SU-DHL-6 (cell line): ENCODE measurements around the gene CADM4.

Experiments used
- H2AFZ ChIP-seq: fragments of 200-600 bp; sonication (generic); 2 replicates; pipeline ENCODE4 v1.6.1; 2014; ENCODE audit warnings: low read depth, mild to moderate bottlenecking, moderate library complexity, mixed read lengths, antibody characterized with exemption, low read length; ENCODE audit not compliant: severe bottlenecking
- H3F3A ChIP-seq: fragments of 200-600 bp; shearing (Covaris generic); 2 replicates; pipeline ENCODE4 v1.6.0; 2016; ENCODE audit warnings: antibody characterized with exemption, mild to moderate bottlenecking; ENCODE audit not compliant: insufficient read depth
- H3K27ac ChIP-seq: fragments of 200-600 bp; sonication (generic); 2 replicates; pipeline ENCODE4 v1.5.1; 2016; ENCODE audit warnings: low read depth, mild to moderate bottlenecking, low read length, moderate library complexity, mixed read lengths
- H3K27me3 ChIP-seq: fragments of 200-600 bp; sonication (generic), shearing (Covaris generic); 2 replicates; pipeline ENCODE4 v1.6.0; 2014; ENCODE audit warnings: mild to moderate bottlenecking, low read length
- H3K36me3 ChIP-seq: fragments of 200-600 bp; sonication (generic); 2 replicates; pipeline ENCODE4 v1.6.1; 2014; ENCODE audit warnings: mild to moderate bottlenecking, low read length, mixed read lengths
- H3K4me2 ChIP-seq: fragments of 300-600, 200-600 bp; shearing (Covaris generic), sonication (generic); 2 replicates; pipeline ENCODE4 v1.6.0; 2014; ENCODE audit warnings: low read length, low read depth, mild to moderate bottlenecking; ENCODE audit not compliant: poor library complexity, severe bottlenecking
- H3K4me3 ChIP-seq: fragments of 200-600 bp; sonication (generic); 2 replicates; pipeline ENCODE4 v1.5.1; 2014; ENCODE audit warnings: antibody characterized with exemption, low read length, mild to moderate bottlenecking, mixed read lengths; ENCODE audit not compliant: insufficient read depth, poor library complexity, severe bottlenecking
- H3K79me2 ChIP-seq: fragments of 200-600 bp; sonication (generic); 2 replicates; pipeline ENCODE4 v1.6.1; 2014; ENCODE audit warnings: mild to moderate bottlenecking, low read length, moderate library complexity; ENCODE audit not compliant: insufficient read depth
- H3K9ac ChIP-seq: fragments of 200-600 bp; sonication (generic); 2 replicates; pipeline ENCODE4 v1.7.0; 2014; ENCODE audit warnings: mild to moderate bottlenecking, low read length
- H3K9me2 ChIP-seq: fragments of 200-600 bp; sonication (generic); replicated peaks from 2 replicates; pipeline ENCODE4 v1.6.1; 2014; ENCODE audit warnings: low read length; ENCODE audit not compliant: insufficient read depth
- H3K9me3 ChIP-seq: fragments of 200-600 bp; sonication (generic); 2 replicates; pipeline ENCODE4 v1.6.1; 2014; ENCODE audit warnings: low read length, mixed read lengths; ENCODE audit not compliant: insufficient read depth
- H4K20me1 ChIP-seq: fragments of 200-600 bp; sonication (generic); 2 replicates; pipeline ENCODE4 v1.6.1; 2014; ENCODE audit warnings: low read depth, mild to moderate bottlenecking, antibody characterized with exemption, low read length, moderate library complexity, mixed read lengths
- EZH2phosphoT487 ChIP-seq: fragments of 200-600 bp; sonication (generic), shearing (Covaris generic); conservative IDR thresholded peaks from 2 replicates; pipeline ENCODE4 v1.6.1; 2018; ENCODE audit warnings: mild to moderate bottlenecking, antibody characterized with exemption, low read length, moderate library complexity, mixed read lengths
- TF ChIP-seq, protein P1 (sequence below): fragments of 200-600 bp; sonication (generic); IDR thresholded peaks from one replicate; pipeline ENCODE4 v1.5.1; 2017; ENCODE audit warnings: antibody characterized with exemption, mild to moderate bottlenecking, low read length, moderate library complexity; ENCODE audit not compliant: insufficient read depth, poor library complexity, severe bottlenecking

The CADM4 gene

DNA sequence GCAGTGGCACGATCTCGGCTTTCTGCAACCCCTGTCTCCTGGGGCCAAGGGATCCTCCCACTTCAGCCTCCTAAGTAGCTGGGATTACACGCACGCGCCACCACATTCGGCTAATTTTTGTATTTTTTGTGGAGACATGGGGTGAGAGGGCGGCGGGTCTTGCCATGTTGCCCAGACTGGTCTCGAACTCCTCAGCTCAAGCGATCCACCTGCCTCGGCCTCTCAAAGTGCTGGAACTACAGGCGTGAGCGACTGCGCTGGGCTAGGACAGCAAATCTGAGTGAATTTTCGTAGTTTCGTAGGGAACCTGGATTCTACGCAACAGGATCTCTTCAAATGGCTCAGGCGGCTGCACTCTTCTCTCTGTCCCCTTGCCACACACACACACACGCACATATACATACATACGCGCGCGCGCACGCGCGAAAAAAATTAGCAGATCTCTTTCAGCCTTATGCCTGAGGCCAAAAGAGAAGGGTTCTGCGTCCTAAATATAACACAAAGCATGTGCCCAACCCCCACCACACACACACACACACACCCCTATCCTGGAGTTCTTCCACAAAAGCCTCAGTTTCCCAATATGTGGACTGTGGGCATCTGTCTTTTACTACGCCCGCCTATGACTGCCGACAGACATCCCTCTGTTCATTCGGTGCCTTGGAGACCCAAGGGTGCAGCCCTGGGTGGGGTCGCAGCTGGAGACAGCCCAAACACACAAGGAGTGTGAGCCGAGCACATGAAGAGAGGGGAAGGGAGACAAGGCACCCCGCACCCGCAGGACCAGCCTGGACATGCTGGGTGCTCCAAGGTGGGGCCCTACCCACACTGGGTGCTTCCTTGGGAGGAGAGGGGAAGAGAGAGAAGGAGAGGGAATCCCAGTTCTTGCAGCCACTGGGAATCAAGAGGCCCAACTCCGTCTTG lies 63.4 kb downstream of the CADM4 start:
- Histone ChIP-seq H3K36me3 (no peaks in the 10 kb centered on the region), H3K9ac (peak overlapping the region; percentile 37; the same call in 1 of the 2 replicates), H2AFZ (peak overlapping the region; percentile 83), H3K4me3 (peak overlapping the region; percentile 44), H3K9me2 (no peaks in the 10 kb centered on the region), H3K27ac (no peak overlapping the region), H4K20me1 (no peaks in the 10 kb centered on the region), H3K79me2 (peaks cover 8% of the 10 kb centered on the region; the same call in 1 of the 2 replicates), H3F3A (no peaks in the 10 kb centered on the region), H3K9me3 (no peaks in the 10 kb centered on the region), H3K27me3 (no peaks in the 10 kb centered on the region), H3K4me2 (peak overlapping the region; percentile 58)
- TF ChIP-seq, protein P1, sequence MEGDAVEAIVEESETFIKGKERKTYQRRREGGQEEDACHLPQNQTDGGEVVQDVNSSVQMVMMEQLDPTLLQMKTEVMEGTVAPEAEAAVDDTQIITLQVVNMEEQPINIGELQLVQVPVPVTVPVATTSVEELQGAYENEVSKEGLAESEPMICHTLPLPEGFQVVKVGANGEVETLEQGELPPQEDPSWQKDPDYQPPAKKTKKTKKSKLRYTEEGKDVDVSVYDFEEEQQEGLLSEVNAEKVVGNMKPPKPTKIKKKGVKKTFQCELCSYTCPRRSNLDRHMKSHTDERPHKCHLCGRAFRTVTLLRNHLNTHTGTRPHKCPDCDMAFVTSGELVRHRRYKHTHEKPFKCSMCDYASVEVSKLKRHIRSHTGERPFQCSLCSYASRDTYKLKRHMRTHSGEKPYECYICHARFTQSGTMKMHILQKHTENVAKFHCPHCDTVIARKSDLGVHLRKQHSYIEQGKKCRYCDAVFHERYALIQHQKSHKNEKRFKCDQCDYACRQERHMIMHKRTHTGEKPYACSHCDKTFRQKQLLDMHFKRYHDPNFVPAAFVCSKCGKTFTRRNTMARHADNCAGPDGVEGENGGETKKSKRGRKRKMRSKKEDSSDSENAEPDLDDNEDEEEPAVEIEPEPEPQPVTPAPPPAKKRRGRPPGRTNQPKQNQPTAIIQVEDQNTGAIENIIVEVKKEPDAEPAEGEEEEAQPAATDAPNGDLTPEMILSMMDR: no peak
- TF ChIP-seq EZH2phosphoT487: no peak

DNA sequence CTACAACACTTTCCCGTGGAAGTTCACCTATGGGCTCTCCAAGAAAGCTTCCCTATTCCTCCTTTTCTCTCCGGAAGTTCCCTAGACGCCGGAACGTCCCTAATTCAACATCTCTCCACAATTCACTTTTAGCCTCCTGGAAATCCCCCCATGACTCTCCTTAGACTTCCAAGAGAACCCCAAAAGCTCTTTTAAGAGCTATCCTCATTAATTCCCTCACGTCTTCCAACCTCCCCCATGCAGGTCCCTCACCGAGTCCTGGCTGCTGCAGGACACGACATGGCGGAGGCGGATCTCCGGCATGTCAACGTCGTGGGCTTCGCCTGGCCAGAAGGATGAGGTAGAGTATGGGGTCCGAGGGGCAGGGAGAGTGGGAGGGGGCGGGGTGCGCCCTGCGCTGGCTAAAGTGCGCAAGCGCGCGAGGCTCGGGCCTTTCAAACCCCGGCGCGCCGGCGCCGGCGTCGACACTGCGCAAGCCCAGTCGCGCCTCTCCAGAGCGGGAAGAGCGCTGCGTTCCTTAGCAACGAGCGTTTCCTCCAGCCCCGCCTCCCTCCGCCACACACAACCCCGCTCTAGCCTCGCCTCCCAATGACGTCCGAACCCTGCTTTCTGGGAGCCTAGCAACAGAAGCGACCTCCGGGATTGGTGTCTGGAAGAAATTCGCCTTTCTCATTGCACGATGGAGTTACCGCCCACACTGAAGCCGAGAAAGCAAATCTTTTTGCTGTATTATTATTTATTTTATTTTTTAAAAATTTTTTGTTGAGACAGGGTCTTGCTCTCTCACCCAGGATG lies 64.3 kb downstream of the CADM4 start, which contains the start of the genes PINLYP and XRCC1:
TSS of gene PINLYP (plus strand) at position 646 of the 795 bp plus-strand sequence. CDS start 1,391 bp downstream, outside the sequence.
TSS of gene XRCC1 (minus strand) at position 372 of the 795 bp plus-strand sequence. CDS start at position 303, 69 bp downstream.
- Histone ChIP-seq H2AFZ (peak within 1 kb of the TSS; percentile 83), H3K9ac (peak within 1 kb of the TSS; percentile 96), H3K27me3 (no peaks in the 10 kb centered on the region), H3K4me3 (peak within 1 kb of the TSS; percentile 98), H4K20me1 (no peaks in the 10 kb centered on the region), H3K36me3 (no peaks in the 10 kb centered on the region), H3K9me2 (no peaks in the 10 kb centered on the region), H3K79me2 (peaks cover 8% of the 10 kb centered on the region; the same call in 1 of the 2 replicates), H3K4me2 (peak within 1 kb of the TSS; percentile 80), H3K9me3 (no peaks in the 10 kb centered on the region), H3F3A (no peaks in the 10 kb centered on the region), H3K27ac (peak within 1 kb of the TSS; percentile 29; the same call in 1 of the 2 replicates)
- no peak for TF ChIP-seq EZH2phosphoT487
- TF ChIP-seq, protein P1: no peak

DNA sequence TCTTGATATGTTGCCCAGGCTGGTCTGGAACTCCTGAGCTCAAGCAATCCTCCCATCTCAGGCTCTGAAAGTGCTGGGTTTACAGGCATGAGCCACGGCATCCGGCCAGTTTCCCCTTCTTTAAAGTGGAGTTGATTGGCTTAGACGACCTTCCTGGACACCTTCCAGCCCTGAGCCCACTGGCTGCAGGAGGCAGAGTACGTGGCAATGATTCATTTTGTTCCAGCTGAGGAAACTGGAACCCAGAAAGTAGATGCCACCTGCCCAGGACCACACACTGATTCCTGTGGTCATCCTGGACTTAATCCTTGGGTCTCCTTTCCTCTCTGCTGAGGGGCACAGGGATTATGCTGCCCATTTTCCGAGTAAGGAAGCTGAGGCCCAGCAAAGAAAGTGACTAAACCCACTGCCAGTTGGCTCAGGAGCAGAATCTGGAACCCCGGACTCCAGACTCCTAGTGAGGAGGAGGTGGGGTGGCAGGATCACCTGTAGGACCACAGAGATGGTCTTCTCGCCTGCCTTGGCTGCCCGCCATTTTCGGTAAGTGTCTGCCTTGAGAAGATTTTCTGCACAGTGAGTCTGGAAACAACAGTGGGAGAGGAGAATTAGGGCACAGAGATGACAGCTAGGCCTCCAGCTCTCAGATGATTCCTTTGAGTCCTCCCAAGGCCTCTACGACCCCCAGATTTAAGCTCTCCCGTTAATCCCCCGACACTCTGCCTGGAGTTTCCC lies 65.1 kb downstream of the CADM4 start:
- Histone ChIP-seq H3K4me3 (peak overlapping the region; percentile 98), H3K27me3 (no peaks in the 10 kb centered on the region), H3K27ac (no peak overlapping the region; the same call in 1 of the 2 replicates), H3K36me3 (no peaks in the 10 kb centered on the region), H3K9me3 (no peaks in the 10 kb centered on the region), H3K9ac (peak overlapping the region; percentile 96), H3K9me2 (no peaks in the 10 kb centered on the region), H4K20me1 (no peaks in the 10 kb centered on the region), H2AFZ (peak overlapping the region; percentile 83), H3K4me2 (peak overlapping the region; percentile 80), H3F3A (no peaks in the 10 kb centered on the region), H3K79me2 (peaks cover 10% of the 10 kb centered on the region; the same call in 1 of the 2 replicates)
- TF ChIP-seq EZH2phosphoT487: no peak
- TF ChIP-seq, protein P1: no peak
